B cell (primary cell): ENCODE data around the gene ANGPTL8. TPM values are rescaled to one million over a fixed set of nuclear protein-coding genes. Genes with fewer than 3 reads are reported as not detected.

Experiments
- ATAC-seq: fragments of 200-7000 bp; cut with Tn5 transposase; one replicate; pipeline ENCODE4 v1.10.0; 2021; ENCODE audit warnings: low read depth, mild to moderate bottlenecking, moderate number of reproducible peaks, moderate library complexity
- CTCF ChIA-PET: fragments of 350-600 bp; sonication (Branson Sonifier 250); formaldehyde crosslinking; loops from one replicate; lab custom pipeline; 2021; ENCODE audit warnings: antibody characterized with exemption, inconsistent platforms; lab: Charles Lee
- POLR2A ChIA-PET: fragments of 350-600 bp; sonication (Branson Sonifier 250); formaldehyde crosslinking; loops from one replicate; lab custom pipeline; 2021; ENCODE audit warnings: antibody characterized with exemption; lab: Charles Lee
- DNase-seq: peaks from one replicate; pipeline ENCODE4 v3.0.0; 2013
- H2AFZ ChIP-seq: 2 replicates; pipeline ENCODE4 v1.6.1; 2012; ENCODE audit warnings: mild to moderate bottlenecking, low read depth, low read length; ENCODE audit not compliant: insufficient read depth, poor library complexity, severe bottlenecking
- H3K27ac ChIP-seq, 2 donors: 1 replicate in 1 of 2; 2 replicates in 1 of 2; pipeline ENCODE4 v1.5.1; 2012 to 2013; ENCODE audit warnings: low read length in 2 of 2, mild to moderate bottlenecking in 2 of 2, moderate library complexity in 1 of 2
- H3K27me3 ChIP-seq, 4 experiments: fragments of 200-600 bp in 1 of 4; sonication (generic) in 1 of 4; replicated peaks in 1 of 4; 1 replicate in 2 of 4; 2 replicates in 2 of 4; pipeline versions ENCODE4 v1.6.1 to v1.7.0; 2013 to 2016; ENCODE audit warnings: low read length in 3 of 4, mild to moderate bottlenecking in 2 of 4, mixed read lengths in 1 of 4, moderate library complexity in 1 of 4; ENCODE audit not compliant: insufficient read depth in 4 of 4, control insufficient read depth in 3 of 4; ENCODE audit errors: control extremely low read depth in 1 of 4
- H3K36me3 ChIP-seq, 2 experiments: replicated peaks in 1 of 2; 1 replicate in 1 of 2; 2 replicates in 1 of 2; pipeline versions ENCODE4 v1.6.1 to v1.7.1; 2013; ENCODE audit warnings: low read length in 1 of 2; ENCODE audit not compliant: insufficient read depth in 2 of 2, control insufficient read depth in 1 of 2; ENCODE audit errors: control extremely low read depth in 1 of 2, extremely low read depth in 1 of 2
- H3K4me1 ChIP-seq, 2 donors: fragments of 200-600 bp in 1 of 2; sonication (generic) in 1 of 2; 1 replicate in 1 of 2; 2 replicates in 1 of 2; pipeline versions ENCODE4 v1.5.1 to v1.6.1; 2013 to 2017; ENCODE audit warnings: low read length in 2 of 2; ENCODE audit not compliant: control insufficient read depth in 2 of 2, insufficient read depth in 2 of 2
- H3K4me2 ChIP-seq: replicated peaks from 2 replicates; pipeline ENCODE3; 2012; ENCODE audit warnings: mild to moderate bottlenecking, low read depth, low read length; ENCODE audit not compliant: poor library complexity, severe bottlenecking
- H3K4me3 ChIP-seq, 5 experiments: fragments of 200-600 bp in 1 of 5; sonication (generic) in 1 of 5; 1 replicate in 3 of 5; 2 replicates in 2 of 5; pipeline versions ENCODE4 v1.5.1 to v1.7.0; 2011 to 2016; ENCODE audit warnings: low read length in 4 of 5, mild to moderate bottlenecking in 4 of 5, low read depth in 2 of 5, control low read depth in 1 of 5, moderate library complexity in 1 of 5; ENCODE audit not compliant: insufficient read depth in 1 of 5; ENCODE audit errors: control extremely low read depth in 1 of 5, extremely low read depth in 1 of 5
- H3K79me2 ChIP-seq: fragments of 200-600 bp; sonication (generic); one replicate; pipeline ENCODE4 v1.6.0; 2016; ENCODE audit warnings: low read length; ENCODE audit not compliant: control insufficient read depth, insufficient read depth
- H3K9ac ChIP-seq: fragments of 200-600 bp; sonication (generic); 2 replicates; pipeline ENCODE4 v1.6.1; 2017; ENCODE audit warnings: mild to moderate bottlenecking, low read length, moderate library complexity
- H3K9me3 ChIP-seq, 3 donors: one replicate each; pipeline versions ENCODE4 v1.6.1 to v1.7.1; 2013; ENCODE audit warnings: low read length in 2 of 3; ENCODE audit not compliant: control insufficient read depth in 2 of 3, insufficient read depth in 1 of 3; ENCODE audit errors: control extremely low read depth in 1 of 3
- H4K20me1 ChIP-seq: 2 replicates; pipeline ENCODE4 v1.6.0; 2012; ENCODE audit warnings: mild to moderate bottlenecking, low read length; ENCODE audit not compliant: insufficient read depth, control insufficient read depth, poor library complexity, severe bottlenecking
- H3K27ac Mint-ChIP-seq: one replicate; pipeline ENCODE4 v1.8.0; 2021; ENCODE audit warnings: mixed read lengths
- H3K27me3 Mint-ChIP-seq: one replicate; pipeline ENCODE4 v1.8.0; 2021; ENCODE audit warnings: mixed read lengths
- H3K4me1 Mint-ChIP-seq: one replicate; pipeline ENCODE4 v1.8.0; 2021; ENCODE audit warnings: mixed read lengths
- H3K4me3 Mint-ChIP-seq: one replicate; pipeline ENCODE4 v1.8.0; 2021; ENCODE audit warnings: mixed read lengths
- H3K9me3 Mint-ChIP-seq: one replicate; pipeline ENCODE4 v1.8.0; 2022; ENCODE audit warnings: mixed read lengths; ENCODE audit not compliant: insufficient read depth
- CTCF ChIP-seq: fragments of 200-600 bp; IDR thresholded peaks from one replicate; pipeline ENCODE4 v1.8.0; 2022; ENCODE audit warnings: antibody characterized with exemption, mild to moderate bottlenecking
- EZH2 ChIP-seq: IDR thresholded peaks from 2 replicates; pipeline ENCODE4 v1.6.1; 2012; ENCODE audit warnings: borderline replicate concordance, low read depth, mild to moderate bottlenecking, moderate library complexity, low read length; ENCODE audit not compliant: insufficient read depth, poor library complexity, severe bottlenecking
- WGBS: methylation state at CpG from one replicate; pipeline ENCODE4 v1.1.5; 2013; ENCODE audit warnings: missing lambda C conversion rate; ENCODE audit not compliant: insufficient coverage; 5-methylcytosine and 5-hydroxymethylcytosine counted together
- intact Hi-C: fragments of 100-400 bp; cut with micrococcal nuclease; formaldehyde crosslinking; loops from one replicate; pipeline ENCODE4 v1.10.0; 2022
- polyA plus RNA-seq: library from polyadenylated mRNA; depleted of rRNA; stranded (reverse); fragments of >200 nt; gene quantifications from 2 replicates; pipeline ENCODE4 v1.2.3, GENCODE V29; 2012
- total RNA-seq, 2 donors: library from RNA; stranded (reverse); fragments of 120-200 nt in 1 of 2; gene quantifications; 1 replicate in 1 of 2; 2 replicates in 1 of 2; pipeline versions ENCODE4 v1.2.3 to v1.2.4, GENCODE V29; 2013 to 2022

ANGPTL8 gene
- total and polyA plus RNA-seq, 2 donors (not counting 1 experiment from before 2014, with no cell fraction given): not detected

DNA sequence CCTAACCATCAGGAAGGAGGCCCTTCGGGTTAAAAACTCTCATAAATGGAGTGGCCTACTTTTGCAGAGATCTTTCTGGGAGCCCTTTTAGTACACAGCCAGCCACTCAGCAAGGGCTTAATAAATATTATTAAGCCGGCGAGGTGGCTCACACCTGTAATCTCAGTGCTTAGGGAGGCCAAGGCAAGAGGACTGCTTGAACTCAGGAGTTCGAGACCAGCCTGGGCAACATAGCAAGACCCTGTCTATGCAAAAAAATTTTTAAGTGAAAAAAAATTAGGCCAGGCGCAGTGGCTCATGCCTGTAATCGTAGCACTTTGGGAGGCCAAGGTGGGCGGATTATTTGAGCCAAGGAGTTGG is 41.3 kb upstream of the ANGPTL8 start:
- Histone ChIP-seq H3K27me3 (peaks cover 0 to 32% (median 8%) of the 10 kb centered on the region in 4 experiments), H2AFZ (peak overlapping the region; percentile 80), H3K4me2 (peak overlapping the region; percentile 94), H3K4me3 (peak overlapping the region in 2 of 5 experiments; percentile 50 to 62), H3K36me3 (no peaks in the 10 kb centered on the region), H3K9ac (peak overlapping the region; percentile 64), H3K9me3 (peaks cover 0 to 4% (median 0%) of the 10 kb centered on the region in 3 donors), H3K4me1 (peaks cover 16 to 23% of the 10 kb centered on the region in 2 donors), H4K20me1 (no peaks in the 10 kb centered on the region), H3K79me2 (no peaks in the 10 kb centered on the region), H3K27ac (no peak overlapping the region)
- H3K27me3 Mint-ChIP-seq: peaks cover 11% of the 10 kb centered on the region
- intact Hi-C loops: loop anchor here (5.0 kb wide), 1 partner anchor 41 kb away; the partner anchor contains the start of gene SPC24
- H3K27ac Mint-ChIP-seq: no peak overlapping the region
- peaks cover 11% of the 10 kb centered on the region for H3K4me1 Mint-ChIP-seq
- 73% methylated on average over 3 of the region's 7 CpGs for WGBS
- ChIA-PET POLR2A (no interaction called here), CTCF (interaction anchor here (1.2 to 1.9 kb wide), 2 partner anchors 60 to 162 kb away, joined by 5 read pairs; no protein-coding TSS in a partner anchor)
- no peaks in the 10 kb centered on the region for H3K9me3 Mint-ChIP-seq
- ATAC-seq (no peak), DNase-seq (no peak)
- TF ChIP-seq EZH2 (no peak), CTCF (no peak)
- peak overlapping the region; percentile 88 for H3K4me3 Mint-ChIP-seq

- no peaks in the 10 kb centered on the region for H3K9me3 Mint-ChIP-seq
- peaks cover 11% of the 10 kb centered on the region for H3K4me1 Mint-ChIP-seq
- Histone ChIP-seq H3K4me2 (no peak overlapping the region), H3K9ac (no peak overlapping the region), H4K20me1 (no peaks in the 10 kb centered on the region), H3K36me3 (no peaks in the 10 kb centered on the region), H3K27me3 (peaks cover 0 to 33% (median 8%) of the 10 kb centered on the region in 4 experiments), H3K9me3 (peaks cover 0 to 3% (median 0%) of the 10 kb centered on the region in 3 donors), H3K27ac (no peak overlapping the region), H3K79me2 (no peaks in the 10 kb centered on the region), H3K4me1 (peaks cover 16 to 23% of the 10 kb centered on the region in 2 donors), H2AFZ (no peak overlapping the region), H3K4me3 (no peak overlapping the region)
- POLR2A ChIA-PET: no interaction called here
- TF ChIP-seq EZH2 (no peak), CTCF (no peak)
- CTCF ChIA-PET: interaction anchor here (0.6 to 1.9 kb wide), 4 partner anchors 61 to 1674 kb away, joined by 3 to 5 read pairs (median 4); no protein-coding TSS in a partner anchor
- no peak for DNase-seq
- intact Hi-C loops: loop anchor here (5.0 kb wide), 1 partner anchor 42 kb away; the partner anchor contains the start of gene SPC24
- no peak overlapping the region for H3K27ac Mint-ChIP-seq
- peaks cover 11% of the 10 kb centered on the region for H3K27me3 Mint-ChIP-seq
- WGBS: 85% methylated on average over 4 of the region's 7 CpGs
- H3K4me3 Mint-ChIP-seq: no peak overlapping the region
- no peak for ATAC-seq
Measured at GRCh38 chr19:11198769-11199424, 40.5 kb upstream of the ANGPTL8 start.
